ENCODE measurements around the gene SLC29A3. TPM values are rescaled to one million over a fixed set of nuclear protein-coding genes. Genes with fewer than 3 reads are reported as not detected.
A peak's percentile ranks its signal among the peaks of the same experiment; 100 is the strongest.

SLC29A3 gene
- total RNA-seq (2.1 and 2.3 TPM in 2 replicates), polyA plus RNA-seq (0.89 and 0.90 TPM in 2 replicates), polyA minus RNA-seq (ENCODE audit: low replicate concordance) (6.7 and 7.2 TPM in 2 replicates)
- polyA plus RNA-seq (2012): 2.4 and 2.7 TPM in 2 replicates

DNA sequence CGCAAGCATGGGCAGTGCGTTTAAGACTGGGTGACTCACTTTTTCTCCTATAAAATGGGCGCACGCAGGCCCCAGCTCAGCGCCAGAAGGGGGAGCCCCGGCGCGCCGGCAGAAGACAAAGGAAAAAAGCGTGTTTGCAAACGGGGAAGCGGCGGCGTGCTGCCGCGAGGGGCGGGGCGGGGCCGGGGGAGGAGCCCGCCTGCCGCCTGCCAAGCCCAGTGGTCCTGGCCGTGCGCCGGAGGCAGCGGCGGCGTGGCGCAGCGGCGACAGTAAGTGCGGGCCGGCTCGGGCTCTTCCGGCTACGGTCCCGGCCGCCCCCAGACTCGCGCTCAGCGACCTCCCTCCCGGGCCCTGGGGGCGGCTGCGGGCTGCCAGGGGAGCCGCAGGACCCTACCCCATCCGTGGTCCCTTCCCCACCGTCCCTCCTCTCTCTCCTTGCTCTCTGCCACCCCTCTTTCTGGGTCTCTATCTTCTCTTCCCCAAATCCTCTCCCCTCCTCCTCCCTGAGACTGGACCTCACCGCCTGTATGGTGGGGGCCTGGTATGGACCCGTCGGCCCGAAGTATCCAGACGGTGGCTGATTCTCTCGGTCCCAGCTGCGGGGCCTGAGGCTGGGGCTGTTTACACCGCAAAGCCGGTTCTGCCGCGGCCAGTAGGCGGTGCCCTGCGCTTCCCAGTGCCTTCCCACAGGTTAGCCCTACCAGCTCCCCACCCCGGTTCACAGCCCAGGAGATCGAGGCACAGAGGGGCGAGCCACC is at the start of gene SLC29A3:
Gene SLC29A3, plus strand, starts transcription at position 218 of the 758 bp plus-strand sequence. Its CDS starts 51 bp downstream, at position 269.
- Histone ChIP-seq H3K4me1 (ENCODE audit: control insufficient read depth, extremely low read depth, insufficient read depth, low read length) (no peaks in the 10 kb centered on the region), H3K36me3 (ENCODE audit: control insufficient read depth, insufficient read depth, low read length) (no peaks in the 10 kb centered on the region), H3K4me2 (ENCODE audit: extremely low read depth, insufficient read depth, low read length) (peak within 1 kb of the TSS; percentile 99), H3K9me3 (ENCODE audit: control insufficient read depth, insufficient read depth, low read depth, low read length) (no peaks in the 10 kb centered on the region), H3K27me3 (ENCODE audit: control insufficient read depth, insufficient read depth, low read length) (no peaks in the 10 kb centered on the region), H3K27ac (ENCODE audit: insufficient read depth, low read length) (no peak within 1 kb of the TSS), H3K9ac (ENCODE audit: insufficient read depth, low read length) (peak within 1 kb of the TSS; percentile 54), H4K20me1 (ENCODE audit: control insufficient read depth, extremely low read depth, insufficient read depth, low read length) (no peaks in the 10 kb centered on the region), H3K79me2 (ENCODE audit: control insufficient read depth, insufficient read depth, low read length) (no peaks in the 10 kb centered on the region), H3K4me3 (replicated peaks in 1 of 4; ENCODE audit: control extremely low read depth in 1 of 4, insufficient read depth in 1 of 4, low read depth in 3 of 4, low read length in 4 of 4) (peak within 1 kb of the TSS; percentile 55 to 77 (median 72)), H2AFZ (ENCODE audit: low read length) (peak within 1 kb of the TSS; percentile 95)
- DNase-seq (ENCODE audit: low read depth in 2 of 2): peak; percentile 71 to 80
- TF ChIP-seq, protein P1, sequence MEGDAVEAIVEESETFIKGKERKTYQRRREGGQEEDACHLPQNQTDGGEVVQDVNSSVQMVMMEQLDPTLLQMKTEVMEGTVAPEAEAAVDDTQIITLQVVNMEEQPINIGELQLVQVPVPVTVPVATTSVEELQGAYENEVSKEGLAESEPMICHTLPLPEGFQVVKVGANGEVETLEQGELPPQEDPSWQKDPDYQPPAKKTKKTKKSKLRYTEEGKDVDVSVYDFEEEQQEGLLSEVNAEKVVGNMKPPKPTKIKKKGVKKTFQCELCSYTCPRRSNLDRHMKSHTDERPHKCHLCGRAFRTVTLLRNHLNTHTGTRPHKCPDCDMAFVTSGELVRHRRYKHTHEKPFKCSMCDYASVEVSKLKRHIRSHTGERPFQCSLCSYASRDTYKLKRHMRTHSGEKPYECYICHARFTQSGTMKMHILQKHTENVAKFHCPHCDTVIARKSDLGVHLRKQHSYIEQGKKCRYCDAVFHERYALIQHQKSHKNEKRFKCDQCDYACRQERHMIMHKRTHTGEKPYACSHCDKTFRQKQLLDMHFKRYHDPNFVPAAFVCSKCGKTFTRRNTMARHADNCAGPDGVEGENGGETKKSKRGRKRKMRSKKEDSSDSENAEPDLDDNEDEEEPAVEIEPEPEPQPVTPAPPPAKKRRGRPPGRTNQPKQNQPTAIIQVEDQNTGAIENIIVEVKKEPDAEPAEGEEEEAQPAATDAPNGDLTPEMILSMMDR (conservative IDR thresholded peaks at IDR 0.05 in 1 of 2, IDR thresholded peaks at IDR 0.05 in 1 of 2; ENCODE audit: low read depth in 1 of 2, low read length in 2 of 2): peak; percentile 67 to 82
- TF ChIP-seq EZH2 (IDR thresholded peaks at IDR 0.05; ENCODE audit: low read length, missing control alignments): no peak

DNA sequence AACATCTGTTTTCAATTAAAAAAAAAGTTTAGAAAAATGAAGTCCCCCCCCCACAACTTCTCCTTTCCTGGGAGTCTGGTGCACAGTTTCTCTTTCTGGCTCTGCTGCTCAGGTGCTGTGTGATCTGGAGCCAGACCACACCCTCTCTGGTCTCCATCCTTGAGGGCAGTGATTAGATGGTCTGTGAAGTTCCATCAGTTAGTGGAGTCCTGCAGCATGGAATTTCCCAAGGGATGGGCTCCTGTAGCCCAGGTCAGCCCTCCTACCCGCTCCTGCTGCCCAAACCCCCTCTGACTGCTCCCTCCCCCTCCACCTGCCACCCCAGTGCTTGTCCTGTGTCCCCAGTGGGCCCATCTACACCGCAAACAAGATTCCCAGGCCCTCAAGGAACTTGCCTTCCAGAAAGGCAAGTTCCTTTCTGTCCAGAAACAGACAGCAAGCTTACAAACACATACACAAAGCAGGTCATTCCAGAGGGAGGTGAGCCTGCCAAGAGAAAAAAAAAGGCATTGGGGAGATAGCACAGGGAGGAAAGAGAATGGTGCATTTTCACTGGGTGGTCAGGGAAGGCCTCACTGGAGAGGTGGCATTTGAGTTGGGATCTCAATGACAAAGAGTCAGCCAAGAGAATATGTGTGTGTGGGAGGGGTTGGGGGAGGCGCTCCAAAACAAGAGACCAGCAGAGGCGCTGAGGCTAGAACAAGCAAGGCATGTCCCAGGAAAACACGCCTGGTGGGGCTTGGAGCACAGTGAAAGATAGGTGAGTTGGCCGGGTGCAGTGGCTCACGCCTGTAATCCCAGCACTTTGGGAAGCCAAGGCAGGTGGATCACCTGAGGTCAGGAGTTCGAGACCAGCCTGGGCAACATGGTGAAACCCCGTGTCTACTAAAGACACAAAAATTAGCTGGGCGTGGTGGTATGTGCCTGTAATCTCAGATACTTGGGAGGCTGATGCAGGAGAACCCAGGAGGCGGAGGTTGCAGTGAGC is 49.5 kb upstream of the SLC29A3 start:
- DNase-seq (ENCODE audit: low read depth in 2 of 2): peak; percentile 44 to 59
- no peak overlapping the region for H3K9ac ChIP-seq (ENCODE audit: insufficient read depth, low read length)
- TF ChIP-seq, protein P1 (conservative IDR thresholded peaks at IDR 0.05 in 1 of 2, IDR thresholded peaks at IDR 0.05 in 1 of 2; ENCODE audit: low read depth in 1 of 2, low read length in 2 of 2): no peak
- TF ChIP-seq EZH2 (IDR thresholded peaks at IDR 0.05; ENCODE audit: low read length, missing control alignments): no peak
- H3K9me3 ChIP-seq (ENCODE audit: control insufficient read depth, insufficient read depth, low read depth, low read length): no peaks in the 10 kb centered on the region
- H3K4me2 ChIP-seq (ENCODE audit: extremely low read depth, insufficient read depth, low read length): no peak overlapping the region
- H2AFZ ChIP-seq (ENCODE audit: low read length): no peak overlapping the region
- H3K4me3 ChIP-seq (replicated peaks in 1 of 4; ENCODE audit: control extremely low read depth in 1 of 4, insufficient read depth in 1 of 4, low read depth in 3 of 4, low read length in 4 of 4): no peak overlapping the region
- no peaks in the 10 kb centered on the region for H4K20me1 ChIP-seq (ENCODE audit: control insufficient read depth, extremely low read depth, insufficient read depth, low read length)
- H3K27ac ChIP-seq (ENCODE audit: insufficient read depth, low read length): no peak overlapping the region
- H3K36me3 ChIP-seq (ENCODE audit: control insufficient read depth, insufficient read depth, low read length): no peaks in the 10 kb centered on the region
- H3K79me2 ChIP-seq (ENCODE audit: control insufficient read depth, insufficient read depth, low read length): no peaks in the 10 kb centered on the region
- H3K27me3 ChIP-seq (ENCODE audit: control insufficient read depth, insufficient read depth, low read length): no peaks in the 10 kb centered on the region
- H3K4me1 ChIP-seq (ENCODE audit: control insufficient read depth, extremely low read depth, insufficient read depth, low read length): peaks cover 24% of the 10 kb centered on the region
